Measurements from ENCODE around the gene CBLN3. TPM values are rescaled to one million over a fixed set of nuclear protein-coding genes. Genes with fewer than 3 reads are reported as not detected.
A peak's percentile ranks its signal among the peaks of the same experiment; 100 is the strongest.
"Not testable (repeated sequence)": the region's sequence is repeated elsewhere in the genome, so short reads cannot be mapped to it uniquely, and the experiment has no call there.

The CBLN3 gene
- 0.55 TPM for total RNA-seq
- long read RNA-seq: 0 reads

GRCh38 chr14:24429395-24430142 lies at the start of gene CBLN3, which contains the start of gene KHNYN:
TSS of gene CBLN3 (minus strand) at chr14:24429668. CDS start at chr14:24429054, 614 bp downstream.
TSS of gene KHNYN (plus strand) at chr14:24429954. CDS start at chr14:24430731, 777 bp downstream.
- Histone ChIP-seq H3K27me3 (ENCODE audit: low read depth) (no peaks in the 10 kb centered on the region), H3K9me3 (replicated peaks) (no peaks in the 10 kb centered on the region), H3K27ac (replicated peaks) (peak within 1 kb of the TSS; percentile 96), H3K4me3 (peak within 1 kb of the TSS; percentile 81), H3K4me1 (peaks cover 70% of the 10 kb centered on the region), H3K36me3 (peaks cover 19% of the 10 kb centered on the region)
- intact Hi-C loops (cut with micrococcal nuclease): loop anchor here (5.0 kb wide), 1 partner anchor 62 kb away; the partner anchor contains the start of gene NFATC4
- DNase-seq: peak; percentile 93
- TF ChIP-seq CTCF (IDR thresholded peaks at IDR 0.05; ENCODE audit: borderline replicate concordance): no peak

DNA sequence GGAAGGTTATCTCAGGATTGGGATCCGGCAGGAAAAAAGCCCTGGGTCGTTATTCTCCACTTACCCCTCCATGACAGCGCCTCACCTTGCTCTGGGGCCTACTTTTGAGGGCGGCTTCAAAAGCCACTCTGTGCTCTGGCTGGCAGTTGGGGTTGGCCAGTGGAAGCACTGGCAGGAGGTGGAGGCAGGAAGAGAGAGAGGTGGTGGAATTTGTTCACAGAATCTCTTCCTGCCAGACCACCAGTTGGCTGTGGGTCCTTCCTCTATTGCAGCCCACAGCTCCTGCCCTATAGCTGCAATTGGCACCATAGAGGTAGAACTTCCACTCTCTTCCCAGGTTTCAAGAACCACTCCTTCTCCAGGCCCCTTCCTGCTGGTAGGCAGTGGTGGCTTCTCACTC lies 45.8 kb upstream of the CBLN3 start:
- H3K27me3 ChIP-seq (ENCODE audit: low read depth): no peaks in the 10 kb centered on the region
- no peak overlapping the region for H3K4me3 ChIP-seq
- H3K27ac ChIP-seq (replicated peaks): no peak overlapping the region
- no peak for TF ChIP-seq CTCF (IDR thresholded peaks at IDR 0.05; ENCODE audit: borderline replicate concordance)
- H3K36me3 ChIP-seq: no peaks in the 10 kb centered on the region
- peaks cover 5% of the 10 kb centered on the region for H3K9me3 ChIP-seq (replicated peaks)
- H3K4me1 ChIP-seq: no peaks in the 10 kb centered on the region
- intact Hi-C loops (cut with micrococcal nuclease): no loop called here
- DNase-seq: no peak

DNA sequence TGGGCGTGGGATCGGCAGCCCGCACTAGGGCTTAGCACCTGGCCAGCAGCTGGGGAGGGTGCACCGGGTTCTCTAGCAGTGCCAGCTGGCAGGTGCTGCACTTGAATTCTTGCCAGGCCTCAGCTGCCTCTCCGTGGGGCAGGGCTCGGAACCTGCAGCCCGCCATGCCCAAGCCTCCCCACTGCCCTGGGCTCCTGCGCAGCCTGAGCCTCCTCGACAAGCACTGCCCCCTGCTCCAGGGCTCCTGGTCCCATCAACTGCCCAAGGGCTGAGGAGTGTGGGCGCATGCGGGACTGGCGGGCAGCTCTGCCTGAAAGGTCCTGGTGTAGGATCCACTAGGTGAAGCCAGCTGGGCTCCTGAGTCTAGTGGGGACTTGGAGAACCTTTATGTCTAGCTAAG lies 43.7 kb upstream of the CBLN3 start:
- DNase-seq: no peak
- Histone ChIP-seq H3K36me3 (no peaks in the 10 kb centered on the region), H3K27ac (replicated peaks) (no peak overlapping the region), H3K4me1 (no peaks in the 10 kb centered on the region), H3K9me3 (replicated peaks) (peaks cover 5% of the 10 kb centered on the region), H3K4me3 (no peak overlapping the region), H3K27me3 (ENCODE audit: low read depth) (no peaks in the 10 kb centered on the region)
- intact Hi-C loops (cut with micrococcal nuclease): no loop called here
- TF ChIP-seq CTCF (IDR thresholded peaks at IDR 0.05; ENCODE audit: borderline replicate concordance): no peak

DNA sequence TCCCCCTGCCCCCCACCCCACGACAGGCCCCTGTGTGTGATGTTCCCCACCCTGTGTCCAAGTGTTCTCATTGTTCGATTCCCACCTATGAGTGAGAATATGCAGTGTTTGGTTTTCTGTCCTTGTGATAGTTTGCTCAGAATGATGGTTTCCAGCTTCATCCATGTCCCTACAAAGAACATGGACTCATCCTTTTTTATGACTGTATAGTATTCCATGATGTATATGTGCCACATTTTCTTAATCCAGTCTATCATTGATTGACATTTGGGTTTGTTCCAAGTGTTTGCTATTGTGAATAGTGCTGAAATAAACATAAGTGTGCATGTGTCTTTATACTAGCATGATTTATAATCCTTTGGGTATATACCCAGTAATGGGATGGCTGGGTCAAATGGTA lies 41.0 kb upstream of the CBLN3 start:
- H3K4me3 ChIP-seq; intact Hi-C loops (cut with micrococcal nuclease); H3K9me3 ChIP-seq (replicated peaks); H3K27me3 ChIP-seq (ENCODE audit: low read depth); DNase-seq; H3K36me3 ChIP-seq; H3K4me1 ChIP-seq; H3K27ac ChIP-seq (replicated peaks): not testable (repeated sequence)

- Histone ChIP-seq H3K4me3 (no peak overlapping the region), H3K36me3 (no peaks in the 10 kb centered on the region), H3K4me1 (no peaks in the 10 kb centered on the region), H3K9me3 (replicated peaks) (peaks cover 5% of the 10 kb centered on the region), H3K27ac (replicated peaks) (no peak overlapping the region), H3K27me3 (ENCODE audit: low read depth) (no peaks in the 10 kb centered on the region)
- intact Hi-C loops (cut with micrococcal nuclease): no loop called here
- DNase-seq: no peak
- no peak for TF ChIP-seq CTCF (IDR thresholded peaks at IDR 0.05; ENCODE audit: borderline replicate concordance)
These were observed 36.3 kb upstream of the CBLN3 start for GRCh38 chr14:24465805-24466204.

DNA sequence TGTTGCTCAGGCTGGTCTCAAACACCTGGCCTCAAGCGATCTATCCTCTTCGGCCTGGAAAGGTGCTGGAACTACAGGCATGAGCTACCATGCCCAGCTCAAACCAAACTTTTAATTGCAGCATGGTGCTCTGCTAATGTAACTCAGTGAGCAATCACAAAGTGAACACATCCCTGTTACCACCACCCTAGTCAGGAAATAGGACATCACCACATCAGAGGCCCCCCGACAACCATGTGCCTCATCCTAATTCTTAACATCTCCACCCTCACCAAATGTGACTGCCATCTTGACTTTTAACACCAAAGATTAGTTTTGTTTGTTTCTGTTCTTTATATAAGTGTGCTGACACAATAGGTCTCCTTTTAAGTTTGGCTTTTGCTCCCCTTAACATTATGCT lies 35.9 kb upstream of the CBLN3 start:
- Histone ChIP-seq H3K9me3 (replicated peaks) (peaks cover under 1% of the 10 kb centered on the region), H3K4me1 (no peaks in the 10 kb centered on the region), H3K27ac (replicated peaks) (no peak overlapping the region), H3K36me3 (no peaks in the 10 kb centered on the region), H3K4me3 (no peak overlapping the region), H3K27me3 (ENCODE audit: low read depth) (no peaks in the 10 kb centered on the region)
- intact Hi-C loops (cut with micrococcal nuclease): no loop called here
- TF ChIP-seq CTCF (IDR thresholded peaks at IDR 0.05; ENCODE audit: borderline replicate concordance): no peak
- DNase-seq: no peak

Measured in left ventricle myocardium inferior (tissue), 1 donor.